MCF 10A (cell line): Measurements from ENCODE around the gene DYNC1H1. TPM values are rescaled to one million over a fixed set of nuclear protein-coding genes. Genes with fewer than 3 reads are reported as not detected.

Experiments
- BruUV-seq: library from RNA; stranded (reverse); fragments of 400-500 nt; replicated peaks from 2 replicates; lab custom pipeline; 2021; lab: Mats Ljungman, UMichigan
- CTCF ChIA-PET: fragments of 300-600 bp; sonication (Branson Sonifier 250); formaldehyde crosslinking; extraction: SDS; loops from one replicate; lab custom pipeline; 2021; ENCODE audit warnings: antibody characterized with exemption, inconsistent platforms; lab: Yijun Ruan, JAX
- POLR2A ChIA-PET: fragments of 300-600, 350-650 bp; sonication (Branson Sonifier 250); formaldehyde crosslinking; extraction: SDS; loops from one replicate; lab custom pipeline; 2020; ENCODE audit warnings: antibody characterized with exemption, inconsistent platforms; lab: Yijun Ruan, JAX
- DNase-seq: peaks from one replicate; pipeline ENCODE4 v3.0.0-alpha.2; 2018; ENCODE audit not compliant: unreplicated experiment
- H3K27ac Mint-ChIP-seq: one replicate; pipeline ENCODE4 v1.8.0; 2022; ENCODE audit warnings: mild to moderate bottlenecking, low read depth, mixed read lengths; ENCODE audit not compliant: unreplicated experiment
- H3K27me3 Mint-ChIP-seq: one replicate; pipeline ENCODE4 v1.8.0; 2022; ENCODE audit warnings: mixed read lengths; ENCODE audit not compliant: insufficient read depth, unreplicated experiment
- H3K36me3 Mint-ChIP-seq: one replicate; pipeline ENCODE4 v1.8.0; 2022; ENCODE audit warnings: mild to moderate bottlenecking, moderate library complexity, mixed read lengths; ENCODE audit not compliant: insufficient read depth, unreplicated experiment
- H3K4me1 Mint-ChIP-seq: one replicate; pipeline ENCODE4 v1.8.0; 2022; ENCODE audit warnings: mixed read lengths; ENCODE audit not compliant: insufficient read depth, unreplicated experiment
- H3K4me3 Mint-ChIP-seq: one replicate; pipeline ENCODE4 v1.8.0; 2022; ENCODE audit warnings: mild to moderate bottlenecking, moderate library complexity, mixed read lengths; ENCODE audit not compliant: unreplicated experiment
- H3K9me3 Mint-ChIP-seq: one replicate; pipeline ENCODE4 v1.8.0; 2022; ENCODE audit warnings: mixed read lengths; ENCODE audit not compliant: unreplicated experiment
- CTCF ChIP-seq: fragments of 200-600 bp; IDR thresholded peaks from one replicate; pipeline ENCODE4 v1.8.0; 2022; ENCODE audit warnings: antibody characterized with exemption, mild to moderate bottlenecking; ENCODE audit not compliant: unreplicated experiment
- intact Hi-C: fragments of 100-400 bp; cut with micrococcal nuclease; formaldehyde crosslinking; loops from 2 replicates; pipeline ENCODE4 v1.14.1; 2022
- total RNA-seq: library from RNA; stranded (reverse); gene quantifications from 2 replicates; pipeline ENCODE4 v1.2.3, GENCODE V29; 2022

DYNC1H1 gene
- total RNA-seq, 1 experiment from 2014 or later: 704 TPM

- CTCF ChIA-PET: interaction anchor here (0.6 to 2.9 kb wide), 2 partner anchors 10 to 48 kb away, joined by 3 to 10 read pairs; no protein-coding TSS in a partner anchor
- Mint-ChIP-seq H3K27me3 (no peaks in the 10 kb centered on the region), H3K4me3 (no peak overlapping the region), H3K4me1 (no peaks in the 10 kb centered on the region), H3K9me3 (no peaks in the 10 kb centered on the region), H3K36me3 (peaks cover 92% of the 10 kb centered on the region), H3K27ac (no peak overlapping the region)
- intact Hi-C loops: no loop called here
- TF ChIP-seq CTCF: no peak
- DNase-seq: no peak
- POLR2A ChIA-PET: interaction anchor here (0.7 kb wide), 1 partner anchor 275 kb away, joined by 4 read pairs; no protein-coding TSS in a partner anchor
- BruUV-seq: no TSS peak
Measured at GRCh38 chr14:102047808-102048540, 83.6 kb downstream of the DYNC1H1 start.

GRCh38 chr14:102049258-102050025 lies 85.1 kb downstream of the DYNC1H1 start:
- peaks cover 92% of the 10 kb centered on the region for H3K36me3 Mint-ChIP-seq
- no peaks in the 10 kb centered on the region for H3K4me1 Mint-ChIP-seq
- POLR2A ChIA-PET: interaction anchor here (0.6 kb wide), 1 partner anchor 11 kb away, joined by 3 read pairs; no protein-coding TSS in a partner anchor
- TF ChIP-seq CTCF: no peak
- BruUV-seq: no TSS peak
- no peak overlapping the region for H3K27ac Mint-ChIP-seq
- DNase-seq: no peak
- no peaks in the 10 kb centered on the region for H3K27me3 Mint-ChIP-seq
- CTCF ChIA-PET: interaction anchor here (0.6 to 1.0 kb wide), 3 partner anchors 48 to 273 kb away, joined by 3 read pairs; no protein-coding TSS in a partner anchor
- H3K9me3 Mint-ChIP-seq: no peaks in the 10 kb centered on the region
- intact Hi-C loops: no loop called here
- no peak overlapping the region for H3K4me3 Mint-ChIP-seq

- H3K27ac Mint-ChIP-seq: no peak overlapping the region
- POLR2A ChIA-PET: no interaction called here
Measured at GRCh38 chr14:102050026-102050405, 85.6 kb downstream of the DYNC1H1 start.

More at GRCh38 chr14:102050026-102050405, 85.6 kb downstream of the DYNC1H1 start:
- Mint-ChIP-seq H3K9me3 (no peaks in the 10 kb centered on the region), H3K4me1 (peaks cover 2% of the 10 kb centered on the region), H3K4me3 (no peak overlapping the region), H3K36me3 (peaks cover 93% of the 10 kb centered on the region), H3K27me3 (no peaks in the 10 kb centered on the region)
- CTCF ChIA-PET: interaction anchor here (0.6 to 1.0 kb wide), 3 partner anchors 48 to 273 kb away, joined by 3 read pairs; no protein-coding TSS in a partner anchor
- intact Hi-C loops: no loop called here
- no peak for TF ChIP-seq CTCF
- BruUV-seq: no TSS peak
- DNase-seq: no peak
